ENCODE results near the gene FAF1. TPM values are rescaled to one million over a fixed set of nuclear protein-coding genes. Genes with fewer than 3 reads are reported as not detected.
A peak's percentile ranks its signal among the peaks of the same experiment; 100 is the strongest.

FAF1 gene
- total and polyA plus RNA-seq, 9 of the 15 experiments (the other 6 are each of a cell fraction or from before 2014, with no cell fraction given): 48.7 to 225 (median 118) TPM

- CTCF ChIA-PET (ENCODE audit: low intra/inter-chr PET ratio): no interaction called here
- in situ Hi-C loops (cut with MboI): no loop called here
These were observed 512.1 kb downstream of the FAF1 start for GRCh38 chr1:50447961-50448360.

GRCh38 chr1:50441183-50441582, 518.9 kb downstream of the FAF1 start:
- TF ChIP-seq RBM22 (IDR thresholded peaks at IDR 0.05; ENCODE audit: low read depth, low read length, poor library complexity, severe bottlenecking) (peak; percentile 35), ETS2 (tag; IDR thresholded peaks at IDR 0.05; ENCODE audit: borderline replicate concordance, poor library complexity, severe bottlenecking) (no peak), ARID3B (CRISPR knock-in tag; IDR thresholded peaks at IDR 0.05; ENCODE audit: borderline replicate concordance) (no peak)
- H3K9me1 ChIP-seq (ENCODE audit: control insufficient read depth, insufficient read depth, low read length): no peaks in the 10 kb centered on the region
- no peak overlapping the region for H3K9ac ChIP-seq (ENCODE audit: insufficient read depth in 1 of 2, low read depth in 2 of 2, low read length in 2 of 2)
- H3K27ac ChIP-seq (ENCODE audit: extremely low read depth, low read depth, low read length): no peak overlapping the region
- intact Hi-C loops (cut with micrococcal nuclease) (no loop called here), in situ Hi-C loops (cut with MboI) (no loop called here)
- H3K27me3 ChIP-seq (ENCODE audit: control insufficient read depth in 2 of 2, insufficient read depth in 2 of 2, low read length in 2 of 2): no peaks in the 10 kb centered on the region
- no peak for ATAC-seq
- no peak overlapping the region for H2AFZ ChIP-seq (ENCODE audit: low read depth, low read length)
- no peak overlapping the region for H3K4me3 ChIP-seq
- no peaks in the 10 kb centered on the region for H4K20me1 ChIP-seq (replicated peaks; ENCODE audit: control insufficient read depth, insufficient read depth, low read length)
- DNase-seq (ENCODE audit: extremely low read depth in 1 of 4, low spot score in 3 of 4): no peak
- H3K9me3 ChIP-seq (replicated peaks; ENCODE audit: control insufficient read depth, insufficient read depth, low read depth, low read length): no peaks in the 10 kb centered on the region
- H3K4me1 ChIP-seq (replicated peaks in 1 of 2; ENCODE audit: control insufficient read depth in 2 of 2, insufficient read depth in 2 of 2, low read length in 2 of 2): peaks cover 0 to 5% of the 10 kb centered on the region in 2 experiments; a peak in 1 of 5 replicates
- FAIRE-seq: no peak
- no peaks in the 10 kb centered on the region for H3K79me2 ChIP-seq (ENCODE audit: control insufficient read depth, insufficient read depth, low read length)
- BruUV-seq (replicated peaks): no TSS peak
- WGBS (ENCODE audit: insufficient coverage, low coverage, missing lambda C conversion rate): 95% methylated on average over 6 of the region's 6 CpGs
- H3K36me3 ChIP-seq (ENCODE audit: control insufficient read depth, insufficient read depth, low read length): peaks cover 54% of the 10 kb centered on the region; the same call in 2 of the 3 replicates
- ChIA-PET CTCF (ENCODE audit: low intra/inter-chr PET ratio) (no interaction called here), POLR2A (no interaction called here)
- no peak overlapping the region for H3K4me2 ChIP-seq (ENCODE audit: insufficient read depth, low read length)

More at GRCh38 chr1:50447961-50448360, 512.1 kb downstream of the FAF1 start:
- Histone ChIP-seq H3K4me3 (no peak overlapping the region), H3K4me1 (replicated peaks in 1 of 2; ENCODE audit: control insufficient read depth in 2 of 2, insufficient read depth in 2 of 2, low read length in 2 of 2) (no peaks in the 10 kb centered on the region), H2AFZ (ENCODE audit: low read depth, low read length) (no peak overlapping the region), H3K79me2 (ENCODE audit: control insufficient read depth, insufficient read depth, low read length) (no peaks in the 10 kb centered on the region), H3K36me3 (ENCODE audit: control insufficient read depth, insufficient read depth, low read length) (peaks cover 32% of the 10 kb centered on the region), H3K27ac (ENCODE audit: extremely low read depth, low read depth, low read length) (no peak overlapping the region), H3K4me2 (ENCODE audit: insufficient read depth, low read length) (no peak overlapping the region), H3K9me3 (replicated peaks; ENCODE audit: control insufficient read depth, insufficient read depth, low read depth, low read length) (no peaks in the 10 kb centered on the region), H3K9me1 (ENCODE audit: control insufficient read depth, insufficient read depth, low read length) (no peaks in the 10 kb centered on the region), H3K9ac (ENCODE audit: insufficient read depth in 1 of 2, low read depth in 2 of 2, low read length in 2 of 2) (no peak overlapping the region), H4K20me1 (replicated peaks; ENCODE audit: control insufficient read depth, insufficient read depth, low read length) (no peaks in the 10 kb centered on the region), H3K27me3 (ENCODE audit: control insufficient read depth in 2 of 2, insufficient read depth in 2 of 2, low read length in 2 of 2) (no peaks in the 10 kb centered on the region)
- FAIRE-seq (no peak), DNase-seq (ENCODE audit: extremely low read depth in 1 of 4, low spot score in 3 of 4) (no peak), ATAC-seq (no peak)
- POLR2A ChIA-PET: no interaction called here
- 81% methylated on average over 1 of the region's 1 CpG for WGBS (ENCODE audit: insufficient coverage, low coverage, missing lambda C conversion rate)
- TF ChIP-seq GTF2E2 (tag; IDR thresholded peaks at IDR 0.05) (no peak), ZBTB12 (CRISPR knock-in tag; IDR thresholded peaks at IDR 0.05) (no peak), GTF2F1 (IDR thresholded peaks at IDR 0.05; ENCODE audit: low read depth, low read length) (no peak), ELF4 (CRISPR knock-in tag; IDR thresholded peaks at IDR 0.05) (no peak), ZNF561 (CRISPR knock-in tag; conservative IDR thresholded peaks at IDR 0.05) (no peak)
- no TSS peak for BruUV-seq (replicated peaks)
- intact Hi-C loops (cut with micrococcal nuclease): no loop called here

Measured in K562 (cell line).